ENCODE results near the gene STN1. TPM values are rescaled to one million over a fixed set of nuclear protein-coding genes. Genes with fewer than 3 reads are reported as not detected.

The STN1 gene
- total RNA-seq, 1 experiment from 2014 or later = 26.9 TPM

DNA sequence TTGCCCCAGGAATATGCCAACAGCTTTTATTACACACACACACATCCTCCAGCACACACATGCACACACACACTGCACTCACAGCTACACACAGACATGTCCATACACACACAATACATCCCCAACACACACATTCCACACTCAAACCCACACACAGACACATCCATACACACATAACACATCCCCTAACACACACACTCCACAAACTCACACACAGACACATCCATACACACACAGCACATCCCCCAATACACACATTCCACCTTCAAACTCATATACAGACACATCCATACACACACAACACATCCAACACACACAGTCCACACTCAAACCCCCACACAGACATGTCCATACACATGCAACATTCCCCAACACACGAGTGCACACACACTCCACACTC, 81.7 kb downstream of the STN1 start:
- no peak for DNase-seq (ENCODE audit: low read depth in 1 of 2, low spot score in 2 of 2)
- Histone ChIP-seq H3K36me3 (no peaks in the 10 kb centered on the region), H3K27ac (no peak overlapping the region), H3K27me3 (replicated peaks) (no peaks in the 10 kb centered on the region; the same call in 1 of the 2 replicates), H3K9me3 (replicated peaks) (no peaks in the 10 kb centered on the region), H3K4me3 (no peak overlapping the region), H3K4me1 (replicated peaks) (no peaks in the 10 kb centered on the region)

DNA sequence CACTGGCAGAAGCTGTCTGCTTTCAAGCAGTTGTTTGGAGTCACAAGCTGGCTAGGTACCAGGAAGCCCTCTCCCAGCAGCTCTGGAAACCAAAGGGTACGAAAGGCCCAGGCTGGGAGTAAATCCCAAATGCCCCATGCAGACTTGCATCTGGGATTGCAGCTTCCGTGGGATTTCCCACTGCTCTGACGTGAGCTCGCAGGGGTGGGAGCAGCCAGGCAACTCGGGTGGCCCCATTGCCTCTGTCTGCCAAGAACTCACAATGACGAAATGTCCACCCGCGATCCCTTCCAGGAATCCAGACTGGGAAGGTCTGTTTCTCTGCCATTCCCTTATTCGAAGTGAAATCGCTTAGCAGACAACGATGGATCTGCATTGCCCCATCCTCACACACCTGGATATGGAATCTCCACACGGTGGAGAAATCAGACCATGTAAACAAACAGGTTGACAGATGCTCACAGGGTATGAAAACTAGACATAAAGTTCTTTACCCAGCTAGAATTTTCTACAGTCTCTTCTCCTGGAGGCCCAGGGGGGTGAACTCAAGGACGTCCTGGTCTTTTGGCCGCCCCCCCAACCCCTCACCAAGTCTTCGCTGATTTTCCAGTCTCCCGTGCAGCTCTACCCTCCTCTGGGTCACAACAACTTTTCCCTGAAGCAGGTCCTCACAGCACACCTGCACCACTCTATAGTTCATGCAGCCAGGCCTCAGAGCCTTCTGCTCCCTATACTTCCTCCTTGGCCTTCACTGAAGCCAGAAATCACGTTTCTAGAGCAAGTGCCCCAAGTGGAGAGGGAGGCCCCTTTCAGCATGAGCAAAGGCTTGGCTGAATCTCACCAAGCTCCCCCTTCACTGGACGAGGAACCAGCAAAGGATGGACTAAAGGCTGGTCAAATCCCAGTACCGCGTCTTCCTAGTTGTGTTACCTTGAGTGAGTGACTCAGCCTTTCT, 82.6 kb downstream of the STN1 start:
- no peak overlapping the region for H3K27ac ChIP-seq
- no peaks in the 10 kb centered on the region; the same call in 1 of the 2 replicates for H3K27me3 ChIP-seq (replicated peaks)
- no peaks in the 10 kb centered on the region for H3K36me3 ChIP-seq
- H3K9me3 ChIP-seq (replicated peaks) = no peaks in the 10 kb centered on the region
- H3K4me3 ChIP-seq = no peak overlapping the region
- DNase-seq (ENCODE audit: low read depth in 1 of 2, low spot score in 2 of 2) = no peak
- H3K4me1 ChIP-seq (replicated peaks) = no peaks in the 10 kb centered on the region

DNA sequence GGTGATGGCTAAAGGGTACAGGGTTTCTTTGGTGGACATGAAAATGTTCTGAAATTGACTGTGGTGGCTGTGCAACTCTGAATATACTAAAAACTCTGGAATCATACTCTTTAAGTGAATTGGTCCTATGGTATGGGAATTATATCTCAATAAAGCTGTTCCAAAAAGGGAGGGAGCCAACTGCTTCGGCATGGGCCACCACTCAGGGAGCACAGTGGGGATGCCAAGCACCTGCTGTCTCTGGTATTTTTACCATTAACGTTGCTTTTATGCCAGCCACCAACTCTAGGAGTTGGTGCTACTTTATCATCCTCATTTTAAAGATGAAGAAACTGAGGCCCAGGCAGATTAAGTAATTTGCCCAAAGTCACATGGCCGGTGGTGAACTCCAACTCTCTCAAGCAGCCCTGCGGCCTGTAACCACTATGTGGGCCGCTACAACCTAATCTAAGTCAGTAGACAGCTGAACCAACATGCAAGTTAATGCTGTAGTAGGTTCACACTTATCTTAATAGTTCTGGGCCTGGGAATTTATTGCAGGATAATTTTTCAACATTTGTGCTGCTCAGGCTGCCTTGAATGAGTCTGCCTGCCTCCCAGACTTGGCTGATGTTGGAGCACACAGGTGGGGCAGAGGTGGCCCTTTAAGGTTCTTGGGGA, 83.4 kb downstream of the STN1 start:
- no peak for DNase-seq (ENCODE audit: low read depth in 1 of 2, low spot score in 2 of 2)

DNA sequence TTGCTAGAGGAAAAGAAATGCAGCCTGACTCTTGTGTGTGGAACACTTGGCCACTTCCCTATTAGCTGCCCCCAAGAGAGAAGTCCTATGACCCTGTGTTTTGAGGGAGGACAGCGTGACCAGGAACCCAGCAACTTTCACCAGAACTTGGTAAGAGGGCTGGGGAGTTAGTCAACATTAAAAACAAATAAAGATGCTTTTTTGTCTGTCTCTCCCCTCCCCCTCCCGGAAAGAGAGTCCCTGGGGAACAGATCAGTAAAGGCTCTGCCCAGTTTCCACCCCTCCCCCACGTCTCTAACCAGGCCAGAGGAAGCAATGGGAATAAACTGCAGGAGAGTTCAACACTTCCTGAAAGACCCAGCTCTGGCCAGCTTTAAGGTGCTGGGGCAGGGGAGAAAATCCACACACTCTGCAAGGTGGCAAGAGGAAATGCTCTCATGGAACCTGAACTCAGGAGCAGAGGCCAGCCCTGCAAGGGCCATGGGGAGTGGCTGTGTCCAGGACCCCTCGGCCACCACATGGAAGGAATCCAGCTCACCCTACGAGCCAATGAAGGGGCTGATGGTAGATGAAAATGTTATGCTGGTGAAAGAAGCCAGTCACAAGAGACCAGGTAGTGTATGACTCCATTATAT, 84.1 kb downstream of the STN1 start:
- H3K36me3 ChIP-seq = no peaks in the 10 kb centered on the region
- peaks cover under 1% of the 10 kb centered on the region; the same call in 1 of the 2 replicates for H3K4me1 ChIP-seq (replicated peaks)
- H3K4me3 ChIP-seq = no peak overlapping the region
- no peaks in the 10 kb centered on the region; the same call in 1 of the 2 replicates for H3K27me3 ChIP-seq (replicated peaks)
- H3K27ac ChIP-seq = no peak overlapping the region
- no peak for DNase-seq (ENCODE audit: low read depth in 1 of 2, low spot score in 2 of 2)
- H3K9me3 ChIP-seq (replicated peaks) = no peaks in the 10 kb centered on the region

More for the DNA sequence above, 83.4 kb downstream of the STN1 start:
- no peaks in the 10 kb centered on the region; the same call in 1 of the 2 replicates for H3K27me3 ChIP-seq (replicated peaks)
- no peaks in the 10 kb centered on the region for H3K36me3 ChIP-seq
- H3K9me3 ChIP-seq (replicated peaks) = no peaks in the 10 kb centered on the region
- H3K4me3 ChIP-seq = no peak overlapping the region
- no peak overlapping the region for H3K27ac ChIP-seq
- no peaks in the 10 kb centered on the region for H3K4me1 ChIP-seq (replicated peaks)

DNA sequence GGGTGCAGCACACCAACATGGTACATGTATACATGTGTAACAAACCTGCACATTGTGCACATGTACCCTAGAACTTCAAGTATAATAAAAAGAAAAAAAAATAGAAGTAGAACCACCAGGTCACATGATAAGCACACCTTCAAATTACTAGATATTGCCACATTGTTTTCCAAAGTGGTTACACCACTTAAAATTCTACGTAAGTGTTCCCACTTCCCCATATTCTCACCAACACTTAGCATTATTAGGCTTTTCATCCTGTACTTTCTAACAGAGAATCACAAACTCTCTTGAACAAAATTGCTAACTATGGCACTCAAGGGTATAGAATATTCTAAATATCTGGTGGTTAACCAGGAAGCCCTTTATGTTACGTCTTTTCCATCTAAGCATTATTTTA, 85.2 kb downstream of the STN1 start:
- Histone ChIP-seq H3K36me3 (no peaks in the 10 kb centered on the region), H3K27ac (no peak overlapping the region), H3K27me3 (replicated peaks) (no peaks in the 10 kb centered on the region; the same call in 1 of the 2 replicates), H3K4me3 (no peak overlapping the region), H3K9me3 (replicated peaks) (no peaks in the 10 kb centered on the region), H3K4me1 (replicated peaks) (peaks cover 4% of the 10 kb centered on the region; the same call in 1 of the 2 replicates)
- no peak for DNase-seq (ENCODE audit: low read depth in 1 of 2, low spot score in 2 of 2)

Other genes starting within 250 kb of the STN1 start
- gene SH3PXD2A, start 62.6 kb downstream of the STN1 start, total RNA-seq (2014; rRNA removed; shearing (Covaris generic)) = 10.3 and 13.4 TPM in 2 replicates
- 35.5 and 47.6 TPM in 2 replicates for gene SLK, start 49.0 kb upstream of the STN1 start, total RNA-seq (2014; rRNA removed; shearing (Covaris generic))
- gene COL17A1, start 167.7 kb upstream of the STN1 start, total RNA-seq (2014; rRNA removed; shearing (Covaris generic)) = 0.05 TPM in 1 of 2 replicates, not detected in the other
- gene SFR1, start 204.0 kb upstream of the STN1 start, total RNA-seq (2014; rRNA removed; shearing (Covaris generic)) = 11.0 and 15.1 TPM in 2 replicates